Kidney glomerular epithelial cell (primary cell): ENCODE data around the gene MAP7D3.
A peak's percentile ranks its signal among the peaks of the same experiment; 100 is the strongest.
"Not testable (repeated sequence)": the region's sequence is repeated elsewhere in the genome, so short reads cannot be mapped to it uniquely, and the experiment has no call there.

ENCODE experiments used
- DNase-seq: peaks from one replicate; lab custom pipeline; 2025; lab: John Stamatoyannopoulos, UW

The MAP7D3 gene

GRCh38 chrX:136250191-136251040, 784 bp downstream of the MAP7D3 start:
- no peak for DNase-seq

DNA sequence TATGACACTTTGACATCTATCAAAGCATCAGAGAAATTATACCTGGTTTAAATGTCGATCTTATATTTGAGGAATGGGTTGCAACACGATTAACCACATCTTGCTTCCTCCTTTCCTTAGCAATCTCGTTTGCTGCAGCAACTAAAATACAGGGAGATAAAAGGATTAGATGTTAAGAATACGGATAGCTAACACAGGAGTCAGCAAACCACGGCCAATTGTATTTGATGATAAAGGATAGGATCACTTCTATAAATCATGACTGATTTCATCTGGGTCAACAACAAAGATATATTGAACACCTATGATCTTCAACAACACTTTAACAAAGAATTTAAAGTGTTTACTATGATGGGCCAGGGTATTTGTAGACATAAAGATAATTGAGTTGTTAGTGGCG, 5.0 kb downstream of the MAP7D3 start:
- no peak for DNase-seq

GRCh38 chrX:136237849-136238248, 13.4 kb downstream of the MAP7D3 start:
- not testable (repeated sequence) for DNase-seq

DNA sequence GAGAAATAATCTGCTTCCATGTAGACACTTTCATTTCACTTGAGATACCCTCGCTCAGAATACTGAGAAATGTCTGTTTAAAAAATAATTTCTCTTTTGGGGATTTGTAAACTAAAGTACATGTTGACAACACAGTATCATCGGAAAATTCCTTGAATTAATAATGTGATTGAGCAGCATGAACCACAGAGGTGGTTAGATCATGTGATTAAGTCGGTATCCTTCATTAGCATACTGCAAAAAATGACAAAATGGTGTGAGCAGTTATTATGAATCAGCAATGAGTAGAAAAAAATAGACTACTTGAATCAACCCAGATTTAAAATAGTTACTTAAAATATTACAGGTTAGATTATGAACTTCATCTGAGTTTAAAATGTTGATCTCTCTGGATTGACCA, 14.1 kb downstream of the MAP7D3 start:
- no peak for DNase-seq

DNA sequence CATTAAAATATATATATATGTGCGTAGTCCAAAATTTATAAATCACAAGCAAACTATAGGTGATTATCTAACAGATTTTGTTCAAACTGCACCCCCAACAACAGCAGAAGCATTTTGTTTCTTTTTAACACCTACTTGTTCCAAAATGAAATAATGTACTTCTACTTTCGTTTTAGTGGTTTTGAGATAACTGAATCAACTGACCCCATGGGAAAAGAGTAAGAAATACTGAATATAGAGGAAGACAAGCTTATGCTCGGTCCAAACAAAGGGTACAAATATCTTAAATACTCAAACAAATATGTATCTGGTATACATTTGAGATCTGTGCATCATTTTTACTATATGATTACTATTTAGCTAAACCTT, 22.4 kb downstream of the MAP7D3 start:
- no peak for DNase-seq

DNA sequence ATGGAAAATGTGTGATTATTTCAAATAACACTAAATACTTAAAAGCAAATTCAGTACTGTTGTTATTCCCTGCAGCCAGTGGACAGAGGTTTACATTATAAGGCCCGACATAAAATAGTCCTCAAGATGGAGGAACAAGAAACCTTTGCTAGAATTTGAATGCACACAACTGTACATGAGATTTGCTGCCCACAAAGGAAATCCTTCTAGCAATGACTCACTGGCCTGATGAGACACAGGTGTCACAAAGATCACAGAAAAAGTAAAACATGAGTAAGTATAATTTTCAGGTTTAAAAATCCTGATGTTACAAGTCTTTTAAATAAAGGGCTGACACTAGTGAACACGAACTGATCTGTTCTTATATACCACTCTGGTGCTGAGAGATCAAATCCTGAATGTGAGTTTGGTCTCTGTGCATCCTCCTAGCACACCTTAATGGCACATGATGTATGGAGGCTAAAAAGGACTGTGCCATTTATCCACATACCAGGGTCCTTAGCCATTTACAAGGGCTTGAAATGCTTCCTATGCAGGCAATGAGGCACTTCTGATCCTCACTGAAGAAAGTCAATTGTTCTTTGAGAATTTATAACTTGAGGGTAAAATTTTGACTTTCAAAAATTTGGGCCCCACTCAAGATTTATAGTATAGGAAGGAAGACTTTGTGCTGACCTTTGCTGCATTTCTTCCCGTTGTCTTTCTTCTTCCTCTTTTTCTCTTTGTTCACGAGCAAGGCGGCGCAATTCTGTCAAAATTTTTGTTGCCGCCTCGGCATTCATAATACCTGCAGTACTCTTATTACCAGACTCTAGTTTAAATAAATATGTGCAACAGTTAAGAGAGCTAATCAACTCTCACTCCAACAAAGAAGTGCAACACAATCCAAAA, 23.0 kb downstream of the MAP7D3 start:
- DNase-seq: no peak

DNA sequence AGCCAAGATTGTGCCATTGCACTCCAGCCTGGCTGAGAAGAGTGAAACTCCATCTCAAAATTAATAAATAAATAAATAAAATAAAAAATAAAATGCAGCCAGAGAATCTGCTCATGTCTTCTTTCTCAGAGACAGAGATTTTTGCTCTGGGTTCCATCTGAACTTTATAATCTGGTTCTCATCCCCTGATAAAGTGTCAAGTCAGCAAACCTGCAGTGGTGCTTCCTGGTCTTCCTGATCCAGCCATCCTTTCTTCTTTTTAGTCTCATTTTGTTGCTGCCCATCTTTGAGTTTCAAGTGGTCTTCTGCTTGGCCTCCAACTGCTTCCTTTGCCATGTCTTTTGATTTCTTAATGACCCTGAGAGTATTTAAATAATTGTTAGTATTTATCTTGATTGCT, 24.1 kb downstream of the MAP7D3 start:
- no peak for DNase-seq

DNA sequence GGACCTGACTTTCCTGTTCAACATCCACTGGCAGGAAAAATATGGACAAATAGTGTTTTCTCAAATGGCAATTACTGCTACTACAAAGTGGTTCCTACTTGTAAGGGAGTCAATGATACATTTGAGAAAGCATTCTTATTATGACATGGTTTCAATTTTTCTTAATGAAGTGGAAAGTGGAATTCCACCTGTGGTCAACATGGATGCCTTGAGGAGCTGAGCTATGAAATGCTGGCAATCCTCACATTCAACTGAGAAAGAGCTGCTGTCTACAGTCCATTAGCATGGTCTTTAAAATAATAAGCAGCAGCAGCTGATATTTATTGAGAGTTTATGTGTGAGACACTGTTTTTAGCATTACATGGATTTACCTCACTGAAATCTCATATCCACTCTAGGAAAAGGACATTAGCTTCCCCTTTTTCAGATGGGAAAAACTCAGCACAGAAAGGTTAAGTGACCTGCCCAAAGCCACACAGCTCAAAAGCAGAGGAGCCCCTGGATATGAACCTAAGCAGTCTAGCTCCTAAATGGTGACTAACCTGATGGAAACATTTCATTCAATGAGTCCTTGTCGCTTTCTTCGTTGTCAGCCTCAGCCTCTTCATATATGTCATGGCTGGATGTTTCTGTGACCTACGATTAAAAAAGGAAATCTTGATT, 29.2 kb downstream of the MAP7D3 start:
- peak; percentile 6 for DNase-seq

GRCh38 chrX:136220951-136221350, 30.2 kb downstream of the MAP7D3 start:
- DNase-seq: no peak

DNA sequence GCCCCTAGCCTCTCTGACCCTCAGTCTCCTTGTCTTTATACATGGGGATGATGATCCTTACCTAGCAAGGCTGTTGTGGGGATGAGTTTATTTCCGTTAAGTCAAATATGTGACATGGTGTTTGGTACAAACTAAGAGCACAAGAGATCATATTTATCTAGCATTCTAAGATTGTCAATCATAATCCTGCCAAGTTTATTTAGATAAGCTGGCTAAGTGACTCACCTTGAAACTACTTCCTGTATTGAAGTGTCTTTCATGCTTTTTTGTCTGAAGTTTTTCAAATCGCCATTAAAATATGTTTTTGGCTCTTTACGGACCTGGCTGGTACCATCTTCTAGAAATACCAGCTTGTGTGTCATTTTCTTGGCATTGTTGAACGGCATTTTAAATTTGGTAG, 30.7 kb downstream of the MAP7D3 start:
- DNase-seq: no peak

DNA sequence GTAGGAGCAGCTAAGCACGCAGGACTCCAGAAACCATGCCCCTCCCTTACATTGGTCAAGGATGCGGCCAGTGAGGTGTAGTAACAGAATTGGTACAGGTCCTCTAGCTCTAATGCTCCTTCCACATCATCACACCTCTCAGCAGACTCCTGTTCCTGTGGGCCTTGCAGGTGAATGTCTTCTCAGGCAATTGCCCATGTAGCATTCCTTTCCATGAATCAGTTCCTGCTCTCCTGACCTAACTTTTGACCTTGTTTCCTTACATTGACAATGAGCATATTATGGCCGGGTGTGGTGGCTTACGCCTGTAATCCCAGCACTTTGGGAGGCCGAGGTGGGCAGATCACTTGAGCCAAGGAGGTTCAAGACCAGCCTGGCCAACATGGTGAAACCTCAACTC, 31.3 kb downstream of the MAP7D3 start:
- DNase-seq: no peak

- no peak for DNase-seq
These were observed 35.6 kb downstream of the MAP7D3 start for GRCh38 chrX:136215559-136215958.

- peak; percentile 88 for DNase-seq
These were observed 36.6 kb downstream of the MAP7D3 start for GRCh38 chrX:136214551-136214950.

- DNase-seq: no peak
These were observed 38.6 kb downstream of the MAP7D3 start for GRCh38 chrX:136212557-136213111.

DNA sequence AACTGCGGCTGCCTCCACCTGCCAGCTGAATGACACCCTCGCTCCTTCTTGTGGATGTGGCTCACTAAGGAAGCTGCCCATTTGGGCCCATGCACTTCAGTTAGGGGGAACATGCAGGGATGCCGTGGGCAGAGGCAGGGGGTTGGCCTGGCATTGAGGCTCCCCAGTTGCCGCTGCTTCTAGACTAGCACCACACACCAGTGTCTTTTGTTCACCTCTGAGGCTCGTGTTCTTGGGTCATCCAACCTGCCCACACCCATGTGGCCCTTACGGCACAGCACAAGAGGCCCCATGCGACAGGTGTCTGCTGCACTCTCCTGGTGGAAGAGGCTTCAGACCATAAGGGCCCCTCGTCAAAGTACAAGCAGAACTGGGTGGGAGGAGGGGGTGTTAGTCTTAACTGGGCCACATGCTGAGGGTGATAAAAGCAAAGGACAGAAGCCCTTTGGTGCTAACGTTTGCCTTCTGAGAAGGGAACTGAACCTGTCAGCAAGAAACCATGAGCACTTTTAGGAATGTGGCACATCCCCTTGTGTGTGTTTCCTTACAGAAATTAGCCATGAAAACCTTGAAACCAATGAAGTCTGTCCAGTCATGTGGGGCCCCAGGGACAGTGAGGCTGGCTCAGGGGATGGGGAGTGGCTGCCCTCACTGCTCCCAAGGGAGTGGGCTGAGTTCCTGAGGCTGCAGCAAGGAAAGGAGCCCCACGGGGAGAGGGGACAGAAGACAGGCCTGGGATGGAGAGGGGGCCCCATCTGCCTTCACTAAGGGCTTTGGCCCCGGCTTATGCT, 39.2 kb downstream of the MAP7D3 start:
- no peak for DNase-seq

DNA sequence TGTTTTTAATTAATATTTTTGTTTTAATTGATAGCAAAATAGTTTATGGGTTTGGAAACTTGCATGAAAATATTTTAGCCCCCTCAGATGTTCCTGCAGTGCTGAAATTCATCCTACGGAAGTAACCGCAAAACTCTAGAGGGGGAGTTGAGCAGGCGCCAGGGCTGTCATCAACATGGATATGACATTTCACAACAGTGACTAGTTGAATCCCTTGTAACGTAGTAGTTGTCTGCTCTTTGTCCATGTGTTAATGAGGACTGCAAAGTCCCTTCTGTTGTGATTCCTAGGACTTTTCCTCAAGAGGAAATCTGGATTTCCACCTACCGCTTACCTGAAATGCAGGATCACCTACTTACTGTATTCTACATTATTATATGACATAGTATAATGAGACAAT, 40.4 kb downstream of the MAP7D3 start:
- no peak for DNase-seq

DNA sequence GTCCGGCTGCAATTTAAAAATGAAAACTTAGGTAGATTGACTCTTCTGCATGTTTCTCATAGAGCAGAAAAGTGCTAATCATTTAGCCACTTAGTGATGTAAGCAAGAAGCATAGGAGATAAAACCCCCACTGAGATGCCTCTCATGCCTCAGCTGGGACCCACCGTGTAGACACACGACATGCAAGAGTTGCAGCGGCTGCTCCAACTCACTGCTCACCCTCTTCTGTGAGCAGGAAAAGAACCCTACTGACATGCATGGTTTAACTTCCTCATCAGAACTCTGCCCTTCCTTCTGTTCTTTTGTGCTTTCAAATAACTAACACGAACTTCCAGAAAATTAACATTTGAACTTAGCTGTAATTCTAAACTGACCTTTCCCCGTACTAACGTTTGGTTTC, 41.0 kb downstream of the MAP7D3 start:
- DNase-seq: peak; percentile 25

- DNase-seq: no peak
These were observed 41.4 kb downstream of the MAP7D3 start for GRCh38 chrX:136209751-136210150.

DNA sequence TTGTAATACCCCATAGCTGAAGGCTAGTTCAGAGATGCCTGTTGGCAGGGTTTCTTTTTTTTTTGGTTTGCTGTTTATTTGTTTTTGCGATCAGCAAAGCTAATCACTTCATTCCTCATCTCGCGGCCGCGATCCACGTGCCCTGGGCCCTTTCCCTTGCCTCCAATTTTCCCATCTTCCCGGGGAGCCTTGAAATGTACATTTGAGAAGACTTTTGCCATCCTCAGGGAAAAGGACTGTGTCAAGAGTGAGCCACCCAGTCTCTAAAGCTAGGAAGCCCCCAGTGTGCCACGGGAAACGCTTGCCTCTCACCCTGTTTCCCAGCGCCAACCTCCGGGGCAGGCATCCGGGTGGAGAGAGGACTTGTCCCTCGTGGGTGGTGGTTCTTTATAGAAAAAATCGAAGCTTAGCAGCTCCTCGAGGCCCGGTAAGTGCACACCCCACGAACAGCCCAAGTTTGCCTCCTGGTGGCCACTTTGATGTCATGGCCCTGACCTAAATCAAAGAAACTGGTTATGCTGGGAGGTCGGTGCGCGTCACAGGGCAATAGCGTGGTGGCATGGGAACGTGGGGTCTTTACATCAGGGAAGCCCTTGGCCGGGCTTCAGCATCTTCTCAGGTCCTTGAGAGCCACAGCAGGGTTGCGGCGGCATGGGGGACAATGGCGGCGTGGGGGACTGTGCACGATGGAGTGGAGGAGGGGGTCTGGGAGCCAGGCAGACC, 42.0 kb downstream of the MAP7D3 start:
- no peak for DNase-seq

DNA sequence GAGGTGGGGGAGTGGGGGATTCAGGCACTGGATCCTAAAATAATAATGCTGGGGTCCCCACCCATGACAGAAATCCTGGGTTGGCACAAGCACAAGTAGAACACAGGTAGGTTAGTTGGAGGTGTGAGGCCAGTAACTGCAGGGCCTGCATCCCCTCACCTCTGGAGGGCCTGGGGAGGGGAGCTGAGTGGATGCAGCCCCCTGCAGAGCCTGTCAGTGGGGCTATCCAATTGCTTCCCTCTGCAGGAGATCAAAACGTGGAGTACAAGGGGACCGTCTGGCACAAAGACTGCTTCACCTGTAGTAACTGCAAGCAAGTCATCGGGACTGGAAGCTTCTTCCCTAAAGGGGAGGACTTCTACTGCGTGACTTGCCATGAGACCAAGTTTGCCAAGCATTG, 43.7 kb downstream of the MAP7D3 start:
- DNase-seq: no peak

DNA sequence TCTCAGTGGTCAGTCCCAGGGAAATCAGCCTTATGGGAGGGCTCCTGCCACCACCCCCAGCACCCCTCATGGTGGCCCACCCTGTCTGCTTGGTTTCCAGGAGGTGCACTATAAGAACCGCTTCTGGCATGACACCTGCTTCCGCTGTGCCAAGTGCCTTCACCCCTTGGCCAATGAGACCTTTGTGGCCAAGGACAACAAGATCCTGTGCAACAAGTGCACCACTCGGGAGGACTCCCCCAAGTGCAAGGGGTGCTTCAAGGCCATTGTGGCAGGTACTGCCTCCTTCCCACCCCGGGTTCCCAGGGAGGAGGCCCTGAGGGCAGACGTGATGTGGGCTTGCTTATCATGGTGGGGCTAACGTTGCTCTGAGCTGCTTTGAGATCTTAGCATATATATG, 44.3 kb downstream of the MAP7D3 start:
- no peak for DNase-seq
